ENCODE results near the gene ACKR2. TPM values are rescaled to one million over a fixed set of nuclear protein-coding genes. Genes with fewer than 3 reads are reported as not detected.

The ACKR2 gene
- total RNA-seq, 1 experiment from 2014 or later: not detected

DNA sequence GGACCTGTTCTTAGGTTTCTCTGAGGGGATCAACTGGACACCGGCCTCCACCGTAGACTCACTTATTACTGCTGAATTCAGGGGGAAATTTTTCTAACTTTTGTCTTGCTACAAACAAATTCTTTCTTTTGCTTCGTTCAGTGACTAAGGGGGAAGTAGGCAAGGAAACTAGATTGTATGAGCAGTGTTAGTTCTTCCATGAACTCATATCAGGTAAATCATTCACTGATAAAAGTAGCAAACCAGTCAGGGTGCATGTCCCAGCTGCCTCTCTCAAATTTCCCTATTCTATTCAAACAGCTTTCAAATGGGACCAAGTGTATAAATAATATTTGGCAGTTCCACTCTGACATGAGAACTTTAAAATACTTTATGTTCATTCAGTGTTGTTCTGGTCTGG lies 28.8 kb upstream of the ACKR2 start:
- Histone ChIP-seq H4K8ac (replicated peaks; ENCODE audit: insufficient read length, low read depth, low read length) (no peak overlapping the region), H3K27ac (ENCODE audit: insufficient read length, low read depth, low read length) (no peak overlapping the region), H3K4ac (ENCODE audit: low read depth, low read length) (no peak overlapping the region), H4K91ac (ENCODE audit: insufficient read length, low read depth, low read length) (no peak overlapping the region), H2AK5ac (ENCODE audit: insufficient read length, low read length) (no peak overlapping the region), H3K18ac (ENCODE audit: insufficient read length, low read depth, low read length) (no peak overlapping the region), H2BK5ac (ENCODE audit: insufficient read length, low read length) (no peak overlapping the region), H2BK120ac (ENCODE audit: low read depth, low read length, poor library complexity, severe bottlenecking) (no peak overlapping the region), H3K79me2 (ENCODE audit: insufficient read depth, low read length) (no peaks in the 10 kb centered on the region), H4K20me1 (ENCODE audit: control insufficient read depth, insufficient read depth, insufficient read length) (no peaks in the 10 kb centered on the region), H2BK15ac (ENCODE audit: low read depth, low read length) (no peak overlapping the region), H3K9me3 (ENCODE audit: control insufficient read depth, low read depth, low read length) (no peaks in the 10 kb centered on the region), H2BK12ac (ENCODE audit: insufficient read length, low read depth, low read length) (no peak overlapping the region), H3K4me2 (ENCODE audit: insufficient read depth, insufficient read length, low read length) (no peak overlapping the region), H3T11ph (ENCODE audit: low read length) (no peak overlapping the region), H3K4me1 (ENCODE audit: insufficient read depth, low read length) (no peaks in the 10 kb centered on the region), H3K56ac (ENCODE audit: insufficient read length, low read depth, low read length) (no peak overlapping the region), H3K79me1 (ENCODE audit: insufficient read depth, low read depth, low read length, poor library complexity, severe bottlenecking) (no peaks in the 10 kb centered on the region), H3K9ac (ENCODE audit: extremely low read depth, insufficient read length, low read length) (no peak overlapping the region), H3K14ac (ENCODE audit: insufficient read depth, low read length) (no peak overlapping the region), H4K5ac (ENCODE audit: insufficient read length, low read depth, low read length) (no peak overlapping the region), H2AFZ (ENCODE audit: low read length) (no peak overlapping the region), H2BK20ac (ENCODE audit: low read depth, low read length, poor library complexity, severe bottlenecking) (no peak overlapping the region), H3K27me3 (ENCODE audit: insufficient read depth, low read length) (no peaks in the 10 kb centered on the region), H3K23ac (ENCODE audit: insufficient read length, low read depth, low read length) (no peak overlapping the region), H3K23me2 (ENCODE audit: insufficient read length, low read depth, low read length, poor library complexity, severe bottlenecking) (no peaks in the 10 kb centered on the region)
- no peaks in the 10 kb centered on the region for H3K9me3 Mint-ChIP-seq
- H3K36me3 Mint-ChIP-seq (ENCODE audit: insufficient read depth in 1 of 3, low read depth in 3 of 3): peaks cover 2 to 19% (median 11%) of the 10 kb centered on the region in 3 experiments; a peak in 6 of 7 replicates
- H3K4me3 Mint-ChIP-seq: no peak overlapping the region
- TF ChIP-seq, protein P1, sequence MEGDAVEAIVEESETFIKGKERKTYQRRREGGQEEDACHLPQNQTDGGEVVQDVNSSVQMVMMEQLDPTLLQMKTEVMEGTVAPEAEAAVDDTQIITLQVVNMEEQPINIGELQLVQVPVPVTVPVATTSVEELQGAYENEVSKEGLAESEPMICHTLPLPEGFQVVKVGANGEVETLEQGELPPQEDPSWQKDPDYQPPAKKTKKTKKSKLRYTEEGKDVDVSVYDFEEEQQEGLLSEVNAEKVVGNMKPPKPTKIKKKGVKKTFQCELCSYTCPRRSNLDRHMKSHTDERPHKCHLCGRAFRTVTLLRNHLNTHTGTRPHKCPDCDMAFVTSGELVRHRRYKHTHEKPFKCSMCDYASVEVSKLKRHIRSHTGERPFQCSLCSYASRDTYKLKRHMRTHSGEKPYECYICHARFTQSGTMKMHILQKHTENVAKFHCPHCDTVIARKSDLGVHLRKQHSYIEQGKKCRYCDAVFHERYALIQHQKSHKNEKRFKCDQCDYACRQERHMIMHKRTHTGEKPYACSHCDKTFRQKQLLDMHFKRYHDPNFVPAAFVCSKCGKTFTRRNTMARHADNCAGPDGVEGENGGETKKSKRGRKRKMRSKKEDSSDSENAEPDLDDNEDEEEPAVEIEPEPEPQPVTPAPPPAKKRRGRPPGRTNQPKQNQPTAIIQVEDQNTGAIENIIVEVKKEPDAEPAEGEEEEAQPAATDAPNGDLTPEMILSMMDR (conservative IDR thresholded peaks at IDR 0.05): no peak
- no CpG with 5 or more reads among the region's 3 CpGs for WGBS (ENCODE audit: extremely low coverage, insufficient read length, low lambda C conversion rate)
- no peaks in the 10 kb centered on the region for H3K27me3 Mint-ChIP-seq (ENCODE audit: low read depth)
- DNase-seq: no peak
- no peak overlapping the region for H3K27ac Mint-ChIP-seq
- H3K4me1 Mint-ChIP-seq: peaks cover 0 to 4% of the 10 kb centered on the region in 2 experiments; a peak in 2 of 4 replicates
